Thyroid gland (tissue), 4 donors: ENCODE measurements around the gene ADAM12.

ENCODE experiments used
- POLR2A ChIP-seq, 2 donors: fragments of 450-650 bp; IDR thresholded peaks; one replicate each; pipeline ENCODE4 v1.6.1; 2017; ENCODE audit warnings: antibody characterized with exemption in 2 of 2, mild to moderate bottlenecking in 2 of 2, moderate library complexity in 1 of 2
- TF ChIP-seq, protein P1 (sequence below), 6 experiments: fragments of 200-600 bp in 3 of 6; fragments of 450-650 bp in 3 of 6; sonication (generic) in 3 of 6; IDR thresholded peaks; one replicate each; pipeline ENCODE4 v1.5.1; 2016 to 2019; ENCODE audit warnings: antibody characterized with exemption in 6 of 6, mild to moderate bottlenecking in 2 of 6, inconsistent platforms in 1 of 6, moderate library complexity in 1 of 6

GRCh38 chr10:126392469-126392868 lies 4.2 kb upstream of the ADAM12 start:
- TF ChIP-seq, protein P1, sequence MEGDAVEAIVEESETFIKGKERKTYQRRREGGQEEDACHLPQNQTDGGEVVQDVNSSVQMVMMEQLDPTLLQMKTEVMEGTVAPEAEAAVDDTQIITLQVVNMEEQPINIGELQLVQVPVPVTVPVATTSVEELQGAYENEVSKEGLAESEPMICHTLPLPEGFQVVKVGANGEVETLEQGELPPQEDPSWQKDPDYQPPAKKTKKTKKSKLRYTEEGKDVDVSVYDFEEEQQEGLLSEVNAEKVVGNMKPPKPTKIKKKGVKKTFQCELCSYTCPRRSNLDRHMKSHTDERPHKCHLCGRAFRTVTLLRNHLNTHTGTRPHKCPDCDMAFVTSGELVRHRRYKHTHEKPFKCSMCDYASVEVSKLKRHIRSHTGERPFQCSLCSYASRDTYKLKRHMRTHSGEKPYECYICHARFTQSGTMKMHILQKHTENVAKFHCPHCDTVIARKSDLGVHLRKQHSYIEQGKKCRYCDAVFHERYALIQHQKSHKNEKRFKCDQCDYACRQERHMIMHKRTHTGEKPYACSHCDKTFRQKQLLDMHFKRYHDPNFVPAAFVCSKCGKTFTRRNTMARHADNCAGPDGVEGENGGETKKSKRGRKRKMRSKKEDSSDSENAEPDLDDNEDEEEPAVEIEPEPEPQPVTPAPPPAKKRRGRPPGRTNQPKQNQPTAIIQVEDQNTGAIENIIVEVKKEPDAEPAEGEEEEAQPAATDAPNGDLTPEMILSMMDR (IDR thresholded peaks at IDR 0.05): no peak
- TF ChIP-seq POLR2A (IDR thresholded peaks at IDR 0.05): no peak
